GM12878 (cell line): Measurements from ENCODE around the gene GLUD1. TPM values are rescaled to one million over a fixed set of nuclear protein-coding genes. Genes with fewer than 3 reads are reported as not detected.

ENCODE experiments used
- CBFB ChIP-seq: IDR thresholded peaks from 2 replicates; pipeline ENCODE4 v1.6.1; 2016; ENCODE audit warnings: antibody characterized with exemption, low read depth
- JUNB ChIP-seq: IDR thresholded peaks from 2 replicates; pipeline ENCODE4 v1.6.1; 2016; ENCODE audit warnings: antibody characterized with exemption, mild to moderate bottlenecking
- MEF2B ChIP-seq: fragments of 450-650 bp; IDR thresholded peaks from 2 replicates; pipeline ENCODE4 v1.6.1; 2018; ENCODE audit warnings: mild to moderate bottlenecking, moderate library complexity; ENCODE audit not compliant: partially characterized antibody, poor library complexity, severe bottlenecking
- MTA2 ChIP-seq: fragments of 450-650 bp; IDR thresholded peaks from 2 replicates; pipeline ENCODE4 v1.6.1; 2016; ENCODE audit warnings: low read depth, mild to moderate bottlenecking, moderate library complexity
- NFXL1 ChIP-seq: fragments of 450-650 bp; IDR thresholded peaks from 2 replicates; pipeline ENCODE4 v1.6.1; 2017; ENCODE audit warnings: antibody characterized with exemption, mild to moderate bottlenecking, borderline replicate concordance
- NR2C1 ChIP-seq: fragments of 450-650 bp; IDR thresholded peaks from 2 replicates; pipeline ENCODE4 v1.6.1; 2017; ENCODE audit warnings: antibody characterized with exemption, mild to moderate bottlenecking, moderate library complexity
- NR2C2 ChIP-seq: IDR thresholded peaks from 2 replicates; pipeline ENCODE4 v1.6.1; 2011; ENCODE audit warnings: borderline replicate concordance, low read depth; ENCODE audit not compliant: control insufficient read depth, insufficient read length
- NR2F1 ChIP-seq: fragments of 450-650 bp; conservative IDR thresholded peaks from 2 replicates; pipeline ENCODE4 v1.6.1; 2017; ENCODE audit warnings: mild to moderate bottlenecking
- REST ChIP-seq: IDR thresholded peaks from 2 replicates; pipeline ENCODE4 v1.6.1; 2012; ENCODE audit warnings: mild to moderate bottlenecking, low read depth, low read length
- SMC3 ChIP-seq: IDR thresholded peaks from 2 replicates; pipeline ENCODE4 v1.6.1; 2011; ENCODE audit warnings: low read length, improper control_type of control experiment, borderline replicate concordance
- ZBTB4 ChIP-seq: fragments of 450-650 bp; formaldehyde crosslinking; IDR thresholded peaks from 2 replicates; pipeline ENCODE4 v1.4.0; 2022; ENCODE audit warnings: mild to moderate bottlenecking, moderate library complexity
- ZNF207 ChIP-seq: fragments of 450-650 bp; IDR thresholded peaks from 2 replicates; pipeline ENCODE4 v1.6.1; 2014; ENCODE audit warnings: antibody characterized with exemption, mild to moderate bottlenecking, borderline replicate concordance
- ZNF384 ChIP-seq: IDR thresholded peaks from 2 replicates; pipeline ENCODE4 v1.6.1; 2012; ENCODE audit warnings: low read depth, mild to moderate bottlenecking, low read length, improper control_type of control experiment, borderline replicate concordance
- polyA plus RNA-seq, 11 experiments: library from polyadenylated mRNA; depleted of rRNA in 4 of 11; unstranded in 6 of 11; stranded (reverse) in 5 of 11; fragments of >200 nt; fragmentation: Nextera tagmentation in 4 of 11; fragmentation: Illumina TruSeq in 1 of 11; extraction: Ambion mirVana in 4 of 11; extraction: Trizol in 1 of 11; gene quantifications; 1 replicate in 1 of 11; 2 replicates in 10 of 11; pipeline versions ENCODE4 v1.2.1 to v1.2.3, GENCODE V29; 2011 to 2016; ENCODE audit warnings: inconsistent platforms in 2 of 11, missing spikeins in 2 of 11, low read depth in 1 of 11
- total RNA-seq, 4 experiments: library from RNA; depleted of rRNA in 3 of 4; stranded (reverse); fragments of >200 nt in 3 of 4; fragmentation: Illumina TruSeq in 1 of 4; extraction: Trizol in 1 of 4; gene quantifications; 2 replicates each; pipeline versions ENCODE4 v1.2.1 to v1.2.3, GENCODE V29; 2013 to 2021
- TF ChIP-seq, protein P1 (sequence below): IDR thresholded peaks from 2 replicates; pipeline ENCODE4 v1.6.1; 2011; ENCODE audit warnings: borderline replicate concordance, low read depth, mild to moderate bottlenecking, moderate library complexity, mixed read lengths, low read length; ENCODE audit not compliant: insufficient read depth; ENCODE audit errors: extremely low read length
- TF ChIP-seq, protein P2 (sequence below): IDR thresholded peaks from 2 replicates; pipeline ENCODE4 v1.6.1; 2012; ENCODE audit warnings: improper control_type of control experiment, low read depth, low read length; ENCODE audit not compliant: insufficient replicate concordance

The GLUD1 gene
- total and polyA plus RNA-seq, 10 of the 15 experiments (the other 5 are each of a cell fraction or from before 2014, with no cell fraction given), result 26.1 to 109 (median 81.4) TPM

DNA sequence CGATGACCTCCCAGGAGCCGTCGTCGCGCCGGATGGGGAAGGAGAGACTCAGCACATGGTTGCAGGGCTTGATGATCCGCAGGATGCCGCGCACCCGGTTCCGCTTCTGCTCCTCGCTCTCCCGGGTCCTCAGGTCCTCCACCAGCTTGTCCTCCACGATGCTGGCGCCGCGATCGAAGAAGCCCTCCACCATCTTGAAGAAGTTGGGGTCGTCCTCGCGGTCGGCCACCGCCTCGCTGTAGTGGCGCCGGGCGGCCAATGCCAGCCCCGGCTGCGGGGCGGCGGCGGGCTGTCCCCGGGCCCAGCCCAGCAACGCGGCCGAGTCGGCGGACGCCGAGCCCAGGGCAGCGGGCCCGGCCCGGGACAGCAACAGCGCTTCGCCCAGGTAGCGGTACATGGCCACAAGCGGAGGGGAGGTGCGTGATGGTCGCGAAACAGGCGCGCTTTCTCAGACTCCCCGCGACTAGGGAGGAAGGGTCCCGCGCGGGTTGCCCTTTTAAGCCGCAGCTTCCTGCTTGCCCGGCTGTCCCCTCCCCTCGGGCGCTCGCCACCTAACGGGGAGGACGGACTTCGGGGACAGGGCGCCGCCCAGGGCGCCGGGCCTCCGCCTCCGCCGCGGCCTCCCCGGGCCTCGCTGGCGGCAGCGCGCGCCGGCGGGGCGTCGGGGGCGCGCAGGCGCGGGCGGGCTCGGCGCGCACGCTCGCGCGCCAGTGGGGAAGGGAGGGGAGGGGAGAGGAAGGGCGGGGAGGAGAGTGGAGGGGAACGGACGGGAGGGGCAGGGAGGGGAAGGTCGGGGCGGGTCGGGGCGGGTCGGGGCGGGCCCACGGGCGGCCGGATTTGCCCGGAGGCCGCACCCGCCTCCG lies at the start of gene GLUD1, which contains the start of gene SHLD2 (continued):
- TF ChIP-seq, protein P1, sequence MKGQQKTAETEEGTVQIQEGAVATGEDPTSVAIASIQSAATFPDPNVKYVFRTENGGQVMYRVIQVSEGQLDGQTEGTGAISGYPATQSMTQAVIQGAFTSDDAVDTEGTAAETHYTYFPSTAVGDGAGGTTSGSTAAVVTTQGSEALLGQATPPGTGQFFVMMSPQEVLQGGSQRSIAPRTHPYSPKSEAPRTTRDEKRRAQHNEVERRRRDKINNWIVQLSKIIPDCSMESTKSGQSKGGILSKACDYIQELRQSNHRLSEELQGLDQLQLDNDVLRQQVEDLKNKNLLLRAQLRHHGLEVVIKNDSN, result no peak
- TF ChIP-seq NR2F1 (peak; percentile 74), JUNB (no peak), NFXL1 (no peak), MEF2B (no peak), NR2C2 (no peak), SMC3 (no peak), MTA2 (no peak), ZNF207 (peak; percentile 55; the same call in 1 of the 2 replicates), REST (0 out of 2 replicates have a peak, but pooled peaks have one; percentile 18), CBFB (no peak), ZNF384 (no peak), ZBTB4 (CRISPR knock-in tag) (no peak), NR2C1 (no peak)
- TF ChIP-seq, protein P2, sequence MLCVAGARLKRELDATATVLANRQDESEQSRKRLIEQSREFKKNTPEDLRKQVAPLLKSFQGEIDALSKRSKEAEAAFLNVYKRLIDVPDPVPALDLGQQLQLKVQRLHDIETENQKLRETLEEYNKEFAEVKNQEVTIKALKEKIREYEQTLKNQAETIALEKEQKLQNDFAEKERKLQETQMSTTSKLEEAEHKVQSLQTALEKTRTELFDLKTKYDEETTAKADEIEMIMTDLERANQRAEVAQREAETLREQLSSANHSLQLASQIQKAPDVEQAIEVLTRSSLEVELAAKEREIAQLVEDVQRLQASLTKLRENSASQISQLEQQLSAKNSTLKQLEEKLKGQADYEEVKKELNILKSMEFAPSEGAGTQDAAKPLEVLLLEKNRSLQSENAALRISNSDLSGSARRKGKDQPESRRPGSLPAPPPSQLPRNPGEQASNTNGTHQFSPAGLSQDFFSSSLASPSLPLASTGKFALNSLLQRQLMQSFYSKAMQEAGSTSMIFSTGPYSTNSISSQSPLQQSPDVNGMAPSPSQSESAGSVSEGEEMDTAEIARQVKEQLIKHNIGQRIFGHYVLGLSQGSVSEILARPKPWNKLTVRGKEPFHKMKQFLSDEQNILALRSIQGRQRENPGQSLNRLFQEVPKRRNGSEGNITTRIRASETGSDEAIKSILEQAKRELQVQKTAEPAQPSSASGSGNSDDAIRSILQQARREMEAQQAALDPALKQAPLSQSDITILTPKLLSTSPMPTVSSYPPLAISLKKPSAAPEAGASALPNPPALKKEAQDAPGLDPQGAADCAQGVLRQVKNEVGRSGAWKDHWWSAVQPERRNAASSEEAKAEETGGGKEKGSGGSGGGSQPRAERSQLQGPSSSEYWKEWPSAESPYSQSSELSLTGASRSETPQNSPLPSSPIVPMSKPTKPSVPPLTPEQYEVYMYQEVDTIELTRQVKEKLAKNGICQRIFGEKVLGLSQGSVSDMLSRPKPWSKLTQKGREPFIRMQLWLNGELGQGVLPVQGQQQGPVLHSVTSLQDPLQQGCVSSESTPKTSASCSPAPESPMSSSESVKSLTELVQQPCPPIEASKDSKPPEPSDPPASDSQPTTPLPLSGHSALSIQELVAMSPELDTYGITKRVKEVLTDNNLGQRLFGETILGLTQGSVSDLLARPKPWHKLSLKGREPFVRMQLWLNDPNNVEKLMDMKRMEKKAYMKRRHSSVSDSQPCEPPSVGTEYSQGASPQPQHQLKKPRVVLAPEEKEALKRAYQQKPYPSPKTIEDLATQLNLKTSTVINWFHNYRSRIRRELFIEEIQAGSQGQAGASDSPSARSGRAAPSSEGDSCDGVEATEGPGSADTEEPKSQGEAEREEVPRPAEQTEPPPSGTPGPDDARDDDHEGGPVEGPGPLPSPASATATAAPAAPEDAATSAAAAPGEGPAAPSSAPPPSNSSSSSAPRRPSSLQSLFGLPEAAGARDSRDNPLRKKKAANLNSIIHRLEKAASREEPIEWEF, result no peak
